Mucosa of stomach (tissue), 1 donor: ENCODE measurements around the gene TSSC4.

Experiments used
- H3K27me3 ChIP-seq: one replicate; pipeline ENCODE4 v1.7.0; 2013; ENCODE audit warnings: mild to moderate bottlenecking, low read length; ENCODE audit not compliant: control insufficient read depth, insufficient read depth
- H3K36me3 ChIP-seq: one replicate; pipeline ENCODE4 v1.7.0; 2013; ENCODE audit warnings: low read length; ENCODE audit not compliant: control insufficient read depth, insufficient read depth
- H3K4me1 ChIP-seq: one replicate; pipeline ENCODE4 v1.7.0; 2013; ENCODE audit warnings: mild to moderate bottlenecking, low read length; ENCODE audit not compliant: control insufficient read depth, insufficient read depth
- H3K4me3 ChIP-seq: one replicate; pipeline ENCODE4 v1.7.0; 2013; ENCODE audit warnings: low read length
- H3K9ac ChIP-seq: one replicate; pipeline ENCODE4 v1.7.0; 2013; ENCODE audit warnings: mild to moderate bottlenecking, low read length, moderate library complexity
- H3K9me3 ChIP-seq: one replicate; pipeline ENCODE4 v1.7.0; 2013; ENCODE audit warnings: mild to moderate bottlenecking, low read length, moderate library complexity; ENCODE audit not compliant: control insufficient read depth
- donor health status: Pancreatic carcinoma.

Gene TSSC4

GRCh38 chr11:2391181-2391975 lies 9.2 kb upstream of the TSSC4 start:
- peaks cover 29% of the 10 kb centered on the region for H3K4me1 ChIP-seq

GRCh38 chr11:2392241-2392959 lies 8.2 kb upstream of the TSSC4 start:
- H3K4me3 ChIP-seq, result no peak overlapping the region
- no peaks in the 10 kb centered on the region for H3K9me3 ChIP-seq
- peaks cover 22% of the 10 kb centered on the region for H3K4me1 ChIP-seq
- H3K27me3 ChIP-seq, result no peaks in the 10 kb centered on the region
- H3K9ac ChIP-seq, result no peak overlapping the region
- peaks cover 4% of the 10 kb centered on the region for H3K36me3 ChIP-seq

More at GRCh38 chr11:2391181-2391975, 9.2 kb upstream of the TSSC4 start:
- H3K27me3 ChIP-seq, result no peaks in the 10 kb centered on the region
- no peaks in the 10 kb centered on the region for H3K9me3 ChIP-seq
- H3K36me3 ChIP-seq, result peaks cover 4% of the 10 kb centered on the region
- peak overlapping the region; percentile 8 for H3K9ac ChIP-seq
- H3K4me3 ChIP-seq, result no peak overlapping the region

GRCh38 chr11:2393111-2393868 lies 7.3 kb upstream of the TSSC4 start:
- no peaks in the 10 kb centered on the region for H3K27me3 ChIP-seq
- no peak overlapping the region for H3K4me3 ChIP-seq
- no peak overlapping the region for H3K9ac ChIP-seq
- H3K9me3 ChIP-seq, result no peaks in the 10 kb centered on the region
- H3K4me1 ChIP-seq, result peaks cover 22% of the 10 kb centered on the region
- H3K36me3 ChIP-seq, result peaks cover 4% of the 10 kb centered on the region

GRCh38 chr11:2393941-2394817 lies 6.4 kb upstream of the TSSC4 start:
- Histone ChIP-seq H3K4me1 (peaks cover 18% of the 10 kb centered on the region), H3K36me3 (no peaks in the 10 kb centered on the region), H3K9me3 (no peaks in the 10 kb centered on the region), H3K4me3 (no peak overlapping the region), H3K27me3 (no peaks in the 10 kb centered on the region), H3K9ac (no peak overlapping the region)

GRCh38 chr11:2394818-2395105 lies 5.8 kb upstream of the TSSC4 start:
- Histone ChIP-seq H3K36me3 (no peaks in the 10 kb centered on the region), H3K4me3 (no peak overlapping the region), H3K9ac (no peak overlapping the region), H3K9me3 (no peaks in the 10 kb centered on the region), H3K27me3 (no peaks in the 10 kb centered on the region), H3K4me1 (peaks cover 20% of the 10 kb centered on the region)

GRCh38 chr11:2395211-2395730 lies 5.3 kb upstream of the TSSC4 start:
- Histone ChIP-seq H3K4me3 (no peak overlapping the region), H3K27me3 (no peaks in the 10 kb centered on the region), H3K9me3 (no peaks in the 10 kb centered on the region), H3K4me1 (peaks cover 18% of the 10 kb centered on the region), H3K36me3 (no peaks in the 10 kb centered on the region), H3K9ac (no peak overlapping the region)

- H3K36me3 ChIP-seq, result no peaks in the 10 kb centered on the region
- H3K4me3 ChIP-seq, result no peak overlapping the region
- H3K9ac ChIP-seq, result no peak overlapping the region
- peaks cover 12% of the 10 kb centered on the region for H3K4me1 ChIP-seq
- no peaks in the 10 kb centered on the region for H3K9me3 ChIP-seq
- H3K27me3 ChIP-seq, result no peaks in the 10 kb centered on the region
Observed at GRCh38 chr11:2395856-2396255, 4.7 kb upstream of the TSSC4 start.

GRCh38 chr11:2396471-2396870 lies 4.1 kb upstream of the TSSC4 start:
- Histone ChIP-seq H3K9ac (no peak overlapping the region), H3K27me3 (no peaks in the 10 kb centered on the region), H3K36me3 (no peaks in the 10 kb centered on the region), H3K4me3 (no peak overlapping the region), H3K9me3 (no peaks in the 10 kb centered on the region), H3K4me1 (peaks cover 14% of the 10 kb centered on the region)

- H3K27me3 ChIP-seq, result no peaks in the 10 kb centered on the region
- H3K36me3 ChIP-seq, result no peaks in the 10 kb centered on the region
- no peak overlapping the region for H3K4me3 ChIP-seq
- no peak overlapping the region for H3K9ac ChIP-seq
- peaks cover 19% of the 10 kb centered on the region for H3K4me1 ChIP-seq
- no peaks in the 10 kb centered on the region for H3K9me3 ChIP-seq
Observed at GRCh38 chr11:2397005-2397404, 3.5 kb upstream of the TSSC4 start.

GRCh38 chr11:2398664-2399355 lies 1.7 kb upstream of the TSSC4 start:
- no peaks in the 10 kb centered on the region for H3K27me3 ChIP-seq
- peaks cover 22% of the 10 kb centered on the region for H3K4me1 ChIP-seq
- H3K9ac ChIP-seq, result peak overlapping the region; percentile 97
- no peak overlapping the region for H3K4me3 ChIP-seq
- H3K9me3 ChIP-seq, result no peaks in the 10 kb centered on the region
- no peaks in the 10 kb centered on the region for H3K36me3 ChIP-seq

GRCh38 chr11:2399488-2400068 lies 972 bp upstream of the TSSC4 start:
- peak overlapping the region; percentile 97 for H3K9ac ChIP-seq
- no peaks in the 10 kb centered on the region for H3K27me3 ChIP-seq
- no peaks in the 10 kb centered on the region for H3K9me3 ChIP-seq
- peak overlapping the region; percentile 75 for H3K4me3 ChIP-seq
- peaks cover 22% of the 10 kb centered on the region for H3K4me1 ChIP-seq
- H3K36me3 ChIP-seq, result no peaks in the 10 kb centered on the region
